ENCODE data around the gene RFESD.

Gene RFESD

DNA sequence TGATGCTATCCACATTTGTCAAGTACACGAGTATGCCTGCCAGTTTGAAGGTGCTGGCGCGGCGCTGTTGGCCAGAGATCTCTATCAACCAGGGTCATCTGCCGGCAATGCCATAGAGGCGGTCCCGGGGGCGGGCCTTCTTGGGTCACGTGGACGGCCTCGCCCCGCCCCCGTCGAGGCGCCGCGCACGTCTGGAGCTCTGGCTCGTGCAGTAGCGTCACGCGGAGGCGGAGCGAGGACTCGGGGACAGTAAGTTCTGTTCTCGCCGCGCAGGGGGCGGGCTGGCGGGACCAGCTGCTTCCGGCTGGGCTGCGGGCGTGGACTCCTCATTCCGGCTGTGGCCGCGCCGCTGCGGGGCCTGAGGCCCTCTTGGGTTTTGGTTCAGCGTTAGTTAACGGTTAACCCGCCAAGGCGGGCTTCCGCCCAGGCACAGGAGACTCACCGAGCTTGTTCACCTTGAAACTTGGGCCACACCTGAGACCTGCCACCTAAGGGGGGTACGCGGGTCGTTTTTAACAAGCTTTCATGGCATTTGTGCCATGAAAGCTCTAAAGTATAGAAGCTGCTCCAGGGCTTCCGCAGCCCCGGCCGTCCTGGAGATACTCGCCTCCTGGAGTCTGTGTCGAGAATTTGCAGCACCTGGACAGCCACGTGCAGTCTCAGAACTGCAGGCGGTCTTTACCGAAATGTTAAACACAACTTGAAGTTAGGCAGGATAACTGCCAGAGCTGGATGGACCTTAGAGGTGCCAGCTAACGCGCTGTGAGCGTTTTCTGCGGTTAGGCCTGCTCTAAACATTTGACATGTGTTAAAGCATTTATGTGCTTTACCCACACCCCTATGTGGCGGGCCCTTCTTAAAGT lies at the start of gene RFESD:
Gene RFESD (plus strand): TSS at position 209 of the 863 bp plus-strand sequence. CDS start 5,495 bp downstream, outside the sequence.
- in situ Hi-C loops (cut with MboI; ENCODE audit: low sequenced_read_pairs) = loop anchor here (25.0 kb wide), 1 partner anchor 691 kb away; no protein-coding TSS in a partner anchor

GRCh38 chr5:95599252-95599651 lies 47.3 kb upstream of the RFESD start:
- in situ Hi-C loops (cut with MboI; ENCODE audit: low sequenced_read_pairs) = no loop called here

DNA sequence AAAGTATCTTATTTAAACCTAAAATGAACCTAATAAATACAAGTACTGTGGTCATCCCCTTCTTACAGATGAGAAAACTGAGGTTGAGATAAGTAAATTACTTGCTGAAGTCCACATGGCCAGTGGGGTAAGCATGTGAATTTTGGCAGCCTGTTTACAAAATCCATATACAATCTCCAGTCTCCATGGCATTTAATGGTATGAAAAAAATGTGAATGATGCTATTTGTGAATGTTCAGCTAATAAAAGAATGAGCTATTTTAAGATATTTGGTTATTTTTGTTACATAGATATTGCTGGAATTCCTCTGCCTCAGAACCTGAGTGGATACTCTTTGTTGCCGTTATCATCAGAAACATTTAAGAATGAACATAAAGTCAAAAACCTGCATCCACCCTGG lies 46.0 kb upstream of the RFESD start:
- in situ Hi-C loops (cut with MboI; ENCODE audit: low sequenced_read_pairs) = no loop called here

DNA sequence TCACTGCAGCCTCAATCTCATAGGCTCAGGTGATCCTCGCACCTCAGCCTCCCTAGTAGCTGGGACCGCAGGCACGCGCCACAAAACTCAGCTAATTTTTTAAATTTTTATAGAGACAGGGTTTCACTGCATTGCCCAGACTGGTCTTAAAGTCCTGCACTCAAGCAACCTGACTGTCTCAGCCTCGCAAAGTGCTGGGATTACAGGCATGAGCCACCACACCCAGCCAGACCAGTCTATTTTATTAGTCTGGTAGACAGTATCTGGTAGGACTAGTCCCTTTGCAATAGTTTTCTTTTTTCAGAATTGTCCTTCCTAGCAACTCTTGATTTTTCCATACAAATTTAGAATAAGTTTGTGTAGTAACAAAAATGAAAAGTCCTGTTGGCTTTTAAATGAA lies 40.8 kb upstream of the RFESD start:
- in situ Hi-C loops (cut with MboI; ENCODE audit: low sequenced_read_pairs) = no loop called here

GRCh38 chr5:95606419-95606818 lies 40.2 kb upstream of the RFESD start:
- in situ Hi-C loops (cut with MboI; ENCODE audit: low sequenced_read_pairs) = no loop called here

- in situ Hi-C loops (cut with MboI; ENCODE audit: low sequenced_read_pairs) = no loop called here
These were observed 36.9 kb upstream of the RFESD start for GRCh38 chr5:95609711-95610110.

- in situ Hi-C loops (cut with MboI; ENCODE audit: low sequenced_read_pairs) = no loop called here
These were observed 36.0 kb upstream of the RFESD start for GRCh38 chr5:95610546-95610945.

GRCh38 chr5:95611396-95611795 lies 35.2 kb upstream of the RFESD start:
- in situ Hi-C loops (cut with MboI; ENCODE audit: low sequenced_read_pairs) = no loop called here

DNA sequence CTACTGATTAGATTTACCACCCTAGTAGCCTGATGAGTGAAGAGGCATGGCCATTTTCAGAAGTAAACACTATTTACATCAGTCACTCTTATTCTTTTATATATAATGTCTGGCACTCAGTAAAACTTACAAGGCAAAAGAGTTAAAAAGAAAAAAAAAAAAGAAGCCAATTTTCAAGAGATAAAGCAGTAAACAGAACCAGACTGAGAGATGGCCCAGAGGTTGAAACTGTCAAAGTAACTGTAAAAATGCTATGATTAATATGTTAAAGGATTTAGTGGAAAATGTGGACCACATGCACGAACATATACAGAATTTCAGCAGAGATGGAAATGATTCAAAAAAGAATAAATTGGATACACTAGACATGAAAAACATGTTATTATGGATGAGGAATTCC lies 33.1 kb upstream of the RFESD start:
- in situ Hi-C loops (cut with MboI; ENCODE audit: low sequenced_read_pairs) = no loop called here

- in situ Hi-C loops (cut with MboI; ENCODE audit: low sequenced_read_pairs) = no loop called here
These were observed 31.5 kb upstream of the RFESD start for GRCh38 chr5:95615164-95615467.

DNA sequence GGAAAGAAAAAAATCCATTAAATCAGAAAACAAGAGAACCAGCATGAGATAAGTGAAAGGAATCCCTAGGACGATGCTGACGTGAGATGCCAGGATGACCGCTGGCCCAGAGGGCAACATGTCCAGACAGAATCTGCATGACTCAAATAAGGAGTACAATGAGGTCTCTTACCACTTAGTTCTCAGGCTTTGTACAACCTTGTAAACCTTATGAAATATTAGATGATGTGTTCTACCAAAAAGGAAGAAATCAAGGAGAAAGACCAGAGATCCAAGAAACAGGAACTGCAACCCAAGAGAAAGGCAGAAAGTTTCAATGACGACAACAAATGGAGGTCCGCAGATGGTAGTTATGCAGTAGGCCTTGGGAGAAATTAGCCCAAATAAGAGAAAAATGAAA lies 29.5 kb upstream of the RFESD start:
- in situ Hi-C loops (cut with MboI; ENCODE audit: low sequenced_read_pairs) = no loop called here

GRCh38 chr5:95619096-95619495 lies 27.5 kb upstream of the RFESD start:
- in situ Hi-C loops (cut with MboI; ENCODE audit: low sequenced_read_pairs) = no loop called here

- in situ Hi-C loops (cut with MboI; ENCODE audit: low sequenced_read_pairs) = no loop called here
These were observed 27.0 kb upstream of the RFESD start for GRCh38 chr5:95619514-95620029.

DNA sequence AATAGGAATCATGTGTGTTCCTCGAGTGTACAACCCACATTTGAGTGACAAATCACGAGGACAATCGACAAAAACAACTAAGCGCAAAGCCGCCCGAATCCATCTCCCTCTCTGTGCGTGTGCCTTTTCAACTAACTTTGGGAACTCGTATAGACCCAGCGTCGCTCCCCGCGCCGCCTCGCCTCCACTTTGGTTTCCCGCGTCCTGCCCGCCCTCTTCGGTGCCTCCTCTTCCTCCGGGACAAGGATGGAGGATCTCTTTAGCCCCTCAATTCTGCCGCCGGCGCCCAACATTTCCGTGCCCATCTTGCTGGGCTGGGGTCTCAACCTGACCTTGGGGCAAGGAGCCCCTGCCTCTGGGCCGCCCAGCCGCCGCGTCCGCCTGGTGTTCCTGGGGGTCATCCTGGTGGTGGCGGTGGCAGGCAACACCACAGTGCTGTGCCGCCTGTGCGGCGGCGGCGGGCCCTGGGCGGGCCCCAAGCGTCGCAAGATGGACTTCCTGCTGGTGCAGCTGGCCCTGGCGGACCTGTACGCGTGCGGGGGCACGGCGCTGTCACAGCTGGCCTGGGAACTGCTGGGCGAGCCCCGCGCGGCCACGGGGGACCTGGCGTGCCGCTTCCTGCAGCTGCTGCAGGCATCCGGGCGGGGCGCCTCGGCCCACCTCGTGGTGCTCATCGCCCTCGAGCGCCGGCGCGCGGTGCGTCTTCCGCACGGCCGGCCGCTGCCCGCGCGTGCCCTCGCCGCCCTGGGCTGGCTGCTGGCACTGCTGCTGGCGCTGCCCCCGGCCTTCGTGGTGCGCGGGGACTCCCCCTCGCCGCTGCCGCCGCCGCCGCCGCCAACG lies 26.3 kb upstream of the RFESD start, which contains the start of gene GPR150:
Gene GPR150 (plus strand): TSS at position 58 of the 840 bp plus-strand sequence. CDS start 189 bp downstream, at position 247.
- in situ Hi-C loops (cut with MboI; ENCODE audit: low sequenced_read_pairs) = no loop called here

GRCh38 chr5:95620870-95621838 lies 25.4 kb upstream of the RFESD start:
- in situ Hi-C loops (cut with MboI; ENCODE audit: low sequenced_read_pairs) = no loop called here

- in situ Hi-C loops (cut with MboI; ENCODE audit: low sequenced_read_pairs) = no loop called here
These were observed 24.5 kb upstream of the RFESD start for GRCh38 chr5:95621839-95622629.

GRCh38 chr5:95623706-95624105 lies 22.9 kb upstream of the RFESD start:
- in situ Hi-C loops (cut with MboI; ENCODE audit: low sequenced_read_pairs) = no loop called here

DNA sequence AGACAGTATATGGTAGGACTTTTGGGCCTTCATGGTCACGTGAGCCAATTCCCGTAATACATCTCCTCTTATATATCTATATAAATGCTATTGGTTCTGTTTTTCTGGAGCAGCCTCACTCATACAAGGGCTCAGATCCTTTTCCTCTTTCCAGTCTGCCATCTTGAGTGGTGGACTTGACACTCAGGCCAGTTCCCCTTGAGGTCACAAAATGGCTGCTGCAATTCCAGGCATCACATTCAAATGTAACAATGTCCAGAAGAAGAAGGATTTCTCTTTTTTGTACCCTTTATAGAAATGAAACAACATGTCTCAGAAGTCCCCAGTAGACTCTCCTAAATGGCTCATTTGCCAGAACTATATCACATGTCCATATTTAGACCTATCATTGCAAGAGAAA lies 22.2 kb upstream of the RFESD start:
- in situ Hi-C loops (cut with MboI; ENCODE audit: low sequenced_read_pairs) = no loop called here

GRCh38 chr5:95626701-95627100 lies 19.9 kb upstream of the RFESD start:
- in situ Hi-C loops (cut with MboI; ENCODE audit: low sequenced_read_pairs) = loop anchor here (25.0 kb wide), 1 partner anchor 711 kb away; no protein-coding TSS in a partner anchor
